HG02763 (cell line): ENCODE measurements around the gene EVI5L.

Source experiments
- ATAC-seq: cut with Tn5 transposase; IDR thresholded peaks from one replicate; pipeline ENCODE4 v1.9.1; 2021; ENCODE audit warnings: mild to moderate bottlenecking, moderate library complexity; ENCODE audit not compliant: unreplicated experiment

EVI5L gene

GRCh38 chr19:7859831-7860713 lies 30.1 kb downstream of the EVI5L start:
- ATAC-seq, result no peak

GRCh38 chr19:7860714-7861618 lies 30.9 kb downstream of the EVI5L start:
- no peak for ATAC-seq

GRCh38 chr19:7861619-7862412 lies 31.8 kb downstream of the EVI5L start:
- ATAC-seq, result no peak

- ATAC-seq, result no peak
Observed at GRCh38 chr19:7862413-7862951, 32.5 kb downstream of the EVI5L start.

GRCh38 chr19:7863157-7863970 lies 33.3 kb downstream of the EVI5L start:
- no peak for ATAC-seq

- ATAC-seq, result no peak
Observed at GRCh38 chr19:7863971-7864689, 34.1 kb downstream of the EVI5L start.

- no peak for ATAC-seq
Observed at GRCh38 chr19:7864690-7865074, 34.7 kb downstream of the EVI5L start.

- no peak for ATAC-seq
Observed at GRCh38 chr19:7865262-7865911, 35.4 kb downstream of the EVI5L start.

GRCh38 chr19:7866399-7867091 lies 36.5 kb downstream of the EVI5L start:
- no peak for ATAC-seq

- no peak for ATAC-seq
Observed at GRCh38 chr19:7867092-7867844, 37.2 kb downstream of the EVI5L start.

- no peak for ATAC-seq
Observed at GRCh38 chr19:7868326-7868670, 38.3 kb downstream of the EVI5L start.

GRCh38 chr19:7868671-7869452 lies 38.8 kb downstream of the EVI5L start:
- peak; percentile 55 for ATAC-seq

GRCh38 chr19:7869453-7869909 lies 39.5 kb downstream of the EVI5L start:
- peak; percentile 48 for ATAC-seq

GRCh38 chr19:7869910-7870511 lies 40.0 kb downstream of the EVI5L start:
- ATAC-seq, result no peak

- ATAC-seq, result no peak
Observed at GRCh38 chr19:7870571-7871436, 40.8 kb downstream of the EVI5L start.
